Prostate gland (tissue), 2 donors: ENCODE results near the gene INO80E. TPM values are rescaled to one million over a fixed set of nuclear protein-coding genes. Genes with fewer than 3 reads are reported as not detected.

ENCODE experiments used
- DNase-seq: peaks from one replicate; pipeline ENCODE4 v3.0.0-alpha.2; 2019; ENCODE audit warnings: low spot score
- H3K27ac ChIP-seq, 2 donors: fragments of 200-600 bp; sonication (generic); 2 replicates each; pipeline ENCODE4 v1.5.1; 2017 to 2019
- H3K27me3 ChIP-seq: fragments of 200-600 bp; sonication (generic); replicated peaks from 2 replicates; pipeline ENCODE4 v1.5.1; 2019; ENCODE audit not compliant: insufficient read depth
- H3K36me3 ChIP-seq, 2 donors: fragments of 200-600 bp; sonication (generic); 1 replicate in 1 of 2; 2 replicates in 1 of 2; pipeline versions ENCODE4 v1.5.1 to v1.8.1; 2017 to 2019
- H3K4me1 ChIP-seq: fragments of 200-600 bp; sonication (generic); replicated peaks from 2 replicates; pipeline ENCODE4 v1.5.1; 2019
- H3K4me3 ChIP-seq, 2 donors: fragments of 200-600 bp; sonication (generic); 2 replicates each; pipeline ENCODE4 v1.5.1; 2017 to 2019
- H3K9me3 ChIP-seq: fragments of 200-600 bp; sonication (generic); 2 replicates; pipeline ENCODE4 v1.5.1; 2017
- CTCF ChIP-seq, 4 experiments: fragments of 200-600 bp in 2 of 4; fragments of 450-650 bp in 2 of 4; sonication (generic) in 2 of 4; IDR thresholded peaks; 1 replicate in 3 of 4; 2 replicates in 1 of 4; pipeline ENCODE4 v1.5.1; 2016 to 2019; ENCODE audit warnings: antibody characterized with exemption in 4 of 4, mild to moderate bottlenecking in 2 of 4, moderate library complexity in 2 of 4
- POLR2A ChIP-seq: fragments of 450-650 bp; IDR thresholded peaks from one replicate; pipeline ENCODE4 v1.6.1; 2016; ENCODE audit warnings: antibody characterized with exemption, mild to moderate bottlenecking
- POLR2AphosphoS5 ChIP-seq: sonication (generic); formaldehyde crosslinking; IDR thresholded peaks from one replicate; pipeline ENCODE4 v1.6.1; 2017; ENCODE audit warnings: antibody characterized with exemption
- WGBS: methylation state at CpG from one replicate; pipeline ENCODE4 v1.1.5; 2018; 5-methylcytosine and 5-hydroxymethylcytosine counted together
- intact Hi-C: fragments of 100-400 bp; cut with DNase I; formaldehyde crosslinking; loops from one replicate; pipeline ENCODE4 v1.14.2; 2022
- total RNA-seq, 2 donors: library from RNA; depleted of rRNA; stranded (reverse); fragments of >200 nt; gene quantifications; one replicate each; pipeline ENCODE4 v1.1.0, GENCODE V29; 2016

INO80E gene
- total RNA-seq, 2 donors from 2014 or later: 51.8 to 113 TPM

DNA sequence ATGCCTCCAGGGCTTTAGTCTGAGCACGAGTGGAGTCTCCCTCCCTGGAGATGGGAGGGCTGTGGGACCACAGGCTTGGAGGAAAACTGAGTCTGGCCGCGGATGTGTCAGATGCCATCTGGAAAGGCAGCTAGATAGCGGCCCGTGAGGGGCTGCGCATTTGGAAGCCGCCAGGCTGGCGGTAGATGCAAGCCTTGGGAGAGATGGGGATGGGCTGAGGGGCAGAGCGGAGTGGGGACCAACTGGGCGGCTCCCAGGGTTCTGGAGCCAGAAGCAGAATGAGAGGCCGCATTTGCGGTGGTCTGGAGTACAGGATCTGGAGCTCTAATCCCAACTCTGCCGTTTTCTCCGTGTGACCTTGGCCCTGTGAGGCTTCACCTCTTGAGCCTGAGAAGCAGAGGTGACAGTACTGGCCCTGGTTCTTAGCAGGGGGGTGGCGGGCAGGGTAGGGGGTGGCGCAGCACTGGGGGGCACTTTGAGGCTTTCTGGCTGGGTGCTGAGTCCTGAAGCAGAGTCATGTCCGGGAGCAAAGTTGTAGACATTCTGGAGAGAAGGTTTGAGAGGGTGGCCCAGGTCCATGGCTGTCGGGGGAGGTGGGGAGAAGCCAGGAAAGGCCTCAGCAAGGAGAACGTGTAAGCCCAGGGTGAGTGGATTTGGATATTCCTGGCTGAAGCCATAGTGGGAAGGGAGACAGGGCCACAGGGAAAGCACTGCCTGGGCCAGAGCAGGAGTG is 6.7 kb downstream of the INO80E start:
- no peak for TF ChIP-seq POLR2A
- no peak for TF ChIP-seq POLR2AphosphoS5
- no peak for TF ChIP-seq CTCF (IDR thresholded peaks at IDR 0.05)
- intact Hi-C loops: loop anchor here (5.0 kb wide), 1 partner anchor 140 kb away; the partner anchor contains the start of gene CDIPT
- WGBS: 82% methylated on average over 19 of the region's 19 CpGs
- Histone ChIP-seq H3K27me3 (no peaks in the 10 kb centered on the region), H3K4me1 (no peaks in the 10 kb centered on the region), H3K9me3 (no peaks in the 10 kb centered on the region), H3K36me3 (no peaks in the 10 kb centered on the region), H3K4me3 (no peak overlapping the region), H3K27ac (no peak overlapping the region)
- no peak for DNase-seq

DNA sequence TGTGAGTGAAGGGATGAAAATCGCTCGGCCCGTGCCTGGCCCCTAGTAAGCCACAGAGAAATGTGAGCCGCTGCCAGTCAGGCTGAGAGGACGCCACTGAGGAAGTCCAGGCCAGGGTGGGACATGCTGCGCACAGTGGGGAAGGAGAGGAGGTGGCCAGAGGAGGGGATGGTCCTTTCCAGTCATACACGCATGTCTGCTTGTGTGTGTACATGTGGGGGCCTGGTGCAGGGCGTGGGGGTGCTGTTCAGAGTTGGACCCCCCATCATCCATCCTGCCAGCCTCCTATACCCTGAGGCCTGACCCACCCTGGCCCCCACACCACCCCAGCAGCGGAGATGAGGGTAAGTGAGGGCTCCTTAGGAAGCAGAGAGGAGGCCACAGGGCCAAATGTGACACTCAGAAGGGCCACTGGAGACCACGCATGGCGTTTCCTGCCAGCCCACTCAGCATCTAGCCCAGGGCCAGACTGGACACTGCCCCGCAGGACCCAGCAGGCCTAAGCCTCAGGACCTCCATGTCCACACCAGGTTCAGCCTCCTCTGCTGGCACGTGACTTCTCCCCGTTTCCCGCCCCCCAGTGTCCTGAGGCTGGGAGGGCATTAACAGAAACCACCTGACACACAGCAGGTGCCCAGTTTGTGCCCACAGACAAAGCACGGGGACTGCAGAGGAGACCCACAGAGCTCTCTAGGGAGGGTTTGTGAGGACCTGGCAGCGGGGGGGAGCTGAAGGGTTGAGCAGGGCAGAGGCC is 7.8 kb downstream of the INO80E start:
- H3K27me3 ChIP-seq: no peaks in the 10 kb centered on the region
- H3K9me3 ChIP-seq: no peaks in the 10 kb centered on the region
- 86% methylated on average over 17 of the region's 17 CpGs for WGBS
- no peaks in the 10 kb centered on the region for H3K4me1 ChIP-seq
- TF ChIP-seq POLR2AphosphoS5 (no peak), CTCF (IDR thresholded peaks at IDR 0.05) (no peak), POLR2A (no peak)
- H3K36me3 ChIP-seq: no peaks in the 10 kb centered on the region
- intact Hi-C loops: loop anchor here (5.0 kb wide), 1 partner anchor 142 kb away; the partner anchor contains the start of gene CDIPT
- DNase-seq: no peak
- H3K27ac ChIP-seq: no peak overlapping the region
- H3K4me3 ChIP-seq: no peak overlapping the region

GRCh38 chr16:30004424-30004776 is 8.4 kb downstream of the INO80E start:
- DNase-seq: no peak
- TF ChIP-seq CTCF (IDR thresholded peaks at IDR 0.05) (no peak), POLR2AphosphoS5 (no peak), POLR2A (no peak)
- H3K27me3 ChIP-seq: no peaks in the 10 kb centered on the region
- intact Hi-C loops: loop anchor here (5.0 kb wide), 1 partner anchor 142 kb away; the partner anchor contains the start of gene CDIPT
- H3K27ac ChIP-seq: no peak overlapping the region
- no peaks in the 10 kb centered on the region for H3K36me3 ChIP-seq
- H3K9me3 ChIP-seq: no peaks in the 10 kb centered on the region
- H3K4me1 ChIP-seq: no peaks in the 10 kb centered on the region
- WGBS: 60% methylated on average over 19 of the region's 19 CpGs
- H3K4me3 ChIP-seq: no peak overlapping the region

- 65% methylated on average over 11 of the region's 11 CpGs for WGBS
- intact Hi-C loops: loop anchor here (5.0 kb wide), 1 partner anchor 143 kb away; the partner anchor contains the start of gene CDIPT
These were observed 8.8 kb downstream of the INO80E start for GRCh38 chr16:30004811-30005242.

More at GRCh38 chr16:30004811-30005242, 8.8 kb downstream of the INO80E start:
- H3K9me3 ChIP-seq: no peaks in the 10 kb centered on the region
- H3K27me3 ChIP-seq: peaks cover 1% of the 10 kb centered on the region
- no peaks in the 10 kb centered on the region for H3K36me3 ChIP-seq
- H3K4me3 ChIP-seq: no peak overlapping the region
- DNase-seq: no peak
- H3K27ac ChIP-seq: no peak overlapping the region
- TF ChIP-seq CTCF (IDR thresholded peaks at IDR 0.05) (no peak), POLR2A (no peak), POLR2AphosphoS5 (no peak)
- H3K4me1 ChIP-seq: no peaks in the 10 kb centered on the region
